Upper lobe of left lung (tissue), 4 donors: ENCODE measurements around the gene PHYHIPL.

Experiments
- EP300 ChIP-seq, 4 donors: sonication (generic); formaldehyde crosslinking; IDR thresholded peaks; one replicate each; pipeline ENCODE4 v1.5.1; 2017; ENCODE audit warnings: antibody characterized with exemption in 4 of 4, control low read depth in 2 of 4
- TF ChIP-seq, protein P1 (sequence below), 6 experiments: fragments of 450-650 bp in 4 of 6; fragments of 200-600 bp in 2 of 6; sonication (generic) in 2 of 6; IDR thresholded peaks; one replicate each; pipeline ENCODE4 v1.5.1; 2016 to 2019; ENCODE audit warnings: antibody characterized with exemption in 6 of 6

DNA sequence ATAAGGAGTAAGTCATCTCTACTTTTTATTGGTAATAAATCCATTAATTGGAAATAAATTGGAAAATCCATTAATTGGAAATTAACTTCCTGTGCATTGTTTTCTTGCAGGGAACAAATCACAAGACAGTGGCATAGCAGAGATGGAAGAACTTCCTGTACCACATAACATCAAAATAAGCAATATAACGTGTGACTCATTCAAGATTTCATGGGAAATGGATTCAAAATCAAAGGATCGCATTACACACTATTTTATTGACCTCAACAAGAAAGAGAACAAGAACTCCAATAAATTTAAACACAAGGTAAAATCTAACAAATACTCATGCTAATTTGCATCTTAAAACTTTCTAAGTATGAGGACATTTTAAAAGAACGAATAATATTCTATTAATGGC, 57.8 kb downstream of the PHYHIPL start:
- TF ChIP-seq EP300 (IDR thresholded peaks at IDR 0.05), result no peak
- TF ChIP-seq, protein P1, sequence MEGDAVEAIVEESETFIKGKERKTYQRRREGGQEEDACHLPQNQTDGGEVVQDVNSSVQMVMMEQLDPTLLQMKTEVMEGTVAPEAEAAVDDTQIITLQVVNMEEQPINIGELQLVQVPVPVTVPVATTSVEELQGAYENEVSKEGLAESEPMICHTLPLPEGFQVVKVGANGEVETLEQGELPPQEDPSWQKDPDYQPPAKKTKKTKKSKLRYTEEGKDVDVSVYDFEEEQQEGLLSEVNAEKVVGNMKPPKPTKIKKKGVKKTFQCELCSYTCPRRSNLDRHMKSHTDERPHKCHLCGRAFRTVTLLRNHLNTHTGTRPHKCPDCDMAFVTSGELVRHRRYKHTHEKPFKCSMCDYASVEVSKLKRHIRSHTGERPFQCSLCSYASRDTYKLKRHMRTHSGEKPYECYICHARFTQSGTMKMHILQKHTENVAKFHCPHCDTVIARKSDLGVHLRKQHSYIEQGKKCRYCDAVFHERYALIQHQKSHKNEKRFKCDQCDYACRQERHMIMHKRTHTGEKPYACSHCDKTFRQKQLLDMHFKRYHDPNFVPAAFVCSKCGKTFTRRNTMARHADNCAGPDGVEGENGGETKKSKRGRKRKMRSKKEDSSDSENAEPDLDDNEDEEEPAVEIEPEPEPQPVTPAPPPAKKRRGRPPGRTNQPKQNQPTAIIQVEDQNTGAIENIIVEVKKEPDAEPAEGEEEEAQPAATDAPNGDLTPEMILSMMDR (IDR thresholded peaks at IDR 0.05), result no peak
